Measurements from ENCODE around the gene VCAN.

GRCh38 chr5:83430130-83431010 is 41.2 kb upstream of the VCAN start:
- no peak for TF ChIP-seq EZH2 (IDR thresholded peaks at IDR 0.05; ENCODE audit: insufficient read depth, poor library complexity, severe bottlenecking)
- TF ChIP-seq EZH2phosphoT487 (IDR thresholded peaks at IDR 0.05; ENCODE audit: insufficient read depth, low read depth) = no peak
